Smooth muscle cell (in vitro differentiated cells): ENCODE measurements around the gene RGS14. TPM values are rescaled to one million over a fixed set of nuclear protein-coding genes. Genes with fewer than 3 reads are reported as not detected.

Experiments
- DNase-seq: peaks from one replicate; lab custom pipeline; 2025; ENCODE audit not compliant: unreplicated experiment; lab: John Stamatoyannopoulos, UW
- H2AFZ ChIP-seq: fragments of 200-600 bp; sonication (generic); 2 replicates; pipeline ENCODE4 v1.6.0; 2016; ENCODE audit warnings: antibody characterized with exemption, low read depth, mild to moderate bottlenecking
- H3F3A ChIP-seq: fragments of 200-600 bp; sonication (generic); 2 replicates; pipeline ENCODE4 v1.6.0; 2017; ENCODE audit warnings: antibody characterized with exemption, low read depth
- H3K27ac ChIP-seq: fragments of 200-600 bp; sonication (generic); 2 replicates; pipeline ENCODE4 v1.5.1; 2016; ENCODE audit warnings: low read depth, mild to moderate bottlenecking
- H3K27me3 ChIP-seq: fragments of 200-600 bp; sonication (generic); 2 replicates; pipeline ENCODE4 v1.6.1; 2016; ENCODE audit warnings: low read depth, mild to moderate bottlenecking
- H3K36me3 ChIP-seq: fragments of 200-600 bp; sonication (generic); 2 replicates; pipeline ENCODE4 v1.5.1; 2016; ENCODE audit warnings: low read depth
- H3K4me1 ChIP-seq: fragments of 200-600 bp; sonication (generic); 2 replicates; pipeline ENCODE4 v1.5.1; 2016; ENCODE audit warnings: low read depth
- H3K4me2 ChIP-seq: fragments of 200-600 bp; sonication (generic); 2 replicates; pipeline ENCODE4 v1.6.0; 2016; ENCODE audit warnings: mild to moderate bottlenecking
- H3K4me3 ChIP-seq: fragments of 200-600 bp; sonication (generic); 2 replicates; pipeline ENCODE4 v1.5.1; 2016; ENCODE audit warnings: mild to moderate bottlenecking
- H3K79me2 ChIP-seq: fragments of 200-600 bp; sonication (generic); 2 replicates; pipeline ENCODE4 v1.6.0; 2016; ENCODE audit warnings: low read depth, mild to moderate bottlenecking
- H3K9ac ChIP-seq: fragments of 200-600 bp; sonication (generic); 2 replicates; pipeline ENCODE4 v1.6.0; 2016; ENCODE audit warnings: low read depth
- H3K9me3 ChIP-seq: fragments of 200-600 bp; sonication (generic); replicated peaks from 2 replicates; pipeline ENCODE4 v1.5.1; 2016; ENCODE audit warnings: low read depth
- H4K20me1 ChIP-seq: fragments of 200-600 bp; sonication (generic); 2 replicates; pipeline ENCODE4 v1.6.0; 2016; ENCODE audit warnings: low read depth
- WGBS: methylation state at CpG from one replicate; pipeline ENCODE4 v1.1.7; 2016; ENCODE audit warnings: low lambda C conversion rate; 5-methylcytosine and 5-hydroxymethylcytosine counted together
- polyA plus RNA-seq: library from polyadenylated mRNA; unstranded; fragments of >200 nt; fragmentation: Nextera tagmentation; extraction: Ambion mirVana; gene quantifications from 2 replicates; pipeline ENCODE4 v1.2.1, GENCODE V29; 2016
- total RNA-seq: library from RNA; depleted of rRNA; stranded (reverse); fragments of >200 nt; gene quantifications from 2 replicates; pipeline ENCODE4 v1.2.3, GENCODE V29; 2014
- TF ChIP-seq, protein P1 (sequence below): fragments of 200-600 bp; sonication (generic); IDR thresholded peaks from 2 replicates; pipeline ENCODE4 v1.5.1; 2017; ENCODE audit warnings: borderline replicate concordance, mild to moderate bottlenecking, antibody characterized with exemption; ENCODE audit not compliant: insufficient read depth, poor library complexity, severe bottlenecking

Gene RGS14
- total and polyA plus RNA-seq, 2 experiments from 2014 or later: 6.0 to 23.3 TPM

- Histone ChIP-seq H3K4me3 (no peak overlapping the region), H3K4me1 (no peaks in the 10 kb centered on the region), H3K9me3 (no peaks in the 10 kb centered on the region), H3K36me3 (no peaks in the 10 kb centered on the region), H3K4me2 (peak overlapping the region; percentile 63), H3K27me3 (no peaks in the 10 kb centered on the region), H3K27ac (peak overlapping the region; percentile 87), H3K9ac (no peak overlapping the region), H3K79me2 (no peaks in the 10 kb centered on the region), H4K20me1 (peaks cover 3% of the 10 kb centered on the region), H3F3A (peaks cover 11% of the 10 kb centered on the region), H2AFZ (peak overlapping the region; percentile 47)
- peak; percentile 46 for DNase-seq
- 29% methylated on average over 12 of the region's 13 CpGs for WGBS
- TF ChIP-seq, protein P1, sequence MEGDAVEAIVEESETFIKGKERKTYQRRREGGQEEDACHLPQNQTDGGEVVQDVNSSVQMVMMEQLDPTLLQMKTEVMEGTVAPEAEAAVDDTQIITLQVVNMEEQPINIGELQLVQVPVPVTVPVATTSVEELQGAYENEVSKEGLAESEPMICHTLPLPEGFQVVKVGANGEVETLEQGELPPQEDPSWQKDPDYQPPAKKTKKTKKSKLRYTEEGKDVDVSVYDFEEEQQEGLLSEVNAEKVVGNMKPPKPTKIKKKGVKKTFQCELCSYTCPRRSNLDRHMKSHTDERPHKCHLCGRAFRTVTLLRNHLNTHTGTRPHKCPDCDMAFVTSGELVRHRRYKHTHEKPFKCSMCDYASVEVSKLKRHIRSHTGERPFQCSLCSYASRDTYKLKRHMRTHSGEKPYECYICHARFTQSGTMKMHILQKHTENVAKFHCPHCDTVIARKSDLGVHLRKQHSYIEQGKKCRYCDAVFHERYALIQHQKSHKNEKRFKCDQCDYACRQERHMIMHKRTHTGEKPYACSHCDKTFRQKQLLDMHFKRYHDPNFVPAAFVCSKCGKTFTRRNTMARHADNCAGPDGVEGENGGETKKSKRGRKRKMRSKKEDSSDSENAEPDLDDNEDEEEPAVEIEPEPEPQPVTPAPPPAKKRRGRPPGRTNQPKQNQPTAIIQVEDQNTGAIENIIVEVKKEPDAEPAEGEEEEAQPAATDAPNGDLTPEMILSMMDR: peak; percentile 91
These were observed 32.9 kb downstream of the RGS14 start for GRCh38 chr5:177390363-177391300.

- WGBS: 85% methylated on average over 5 of the region's 5 CpGs
- DNase-seq: no peak
- no peaks in the 10 kb centered on the region for H3K79me2 ChIP-seq
These were observed 35.0 kb downstream of the RGS14 start for GRCh38 chr5:177392765-177393164.

DNA sequence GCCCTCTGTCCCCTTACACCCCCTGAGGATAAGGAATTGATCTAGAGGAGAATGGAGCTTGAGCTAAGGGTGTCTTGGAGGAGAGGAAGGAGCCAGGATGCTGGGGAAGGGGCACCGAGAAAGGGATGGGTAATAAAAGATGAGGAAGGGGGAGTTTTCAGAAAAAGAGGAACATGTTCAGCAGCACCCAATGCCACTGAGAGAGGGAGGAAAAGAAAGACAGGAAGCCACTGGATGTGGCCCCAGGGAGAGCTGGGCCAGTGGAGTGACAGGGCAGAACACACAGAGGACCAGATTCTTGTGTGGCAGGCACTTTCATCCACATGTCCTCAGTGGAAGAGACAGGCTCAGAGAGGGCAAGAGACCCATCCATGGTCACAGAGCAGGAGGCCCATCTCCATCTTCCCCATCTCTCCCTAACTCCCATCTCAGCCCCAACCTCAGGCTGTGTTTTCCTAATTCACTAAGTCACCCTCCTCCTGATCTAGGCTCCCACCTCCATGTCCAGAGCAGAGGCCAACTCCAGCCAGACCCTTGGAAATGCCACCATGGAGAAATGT, 35.6 kb downstream of the RGS14 start:
- Histone ChIP-seq H3K4me2 (no peak overlapping the region), H3K4me3 (no peak overlapping the region), H3K4me1 (no peaks in the 10 kb centered on the region), H3K9me3 (no peaks in the 10 kb centered on the region), H3K27me3 (no peaks in the 10 kb centered on the region), H4K20me1 (peaks cover 3% of the 10 kb centered on the region), H3K79me2 (no peaks in the 10 kb centered on the region), H3K27ac (no peak overlapping the region), H3F3A (peaks cover 9% of the 10 kb centered on the region), H3K36me3 (no peaks in the 10 kb centered on the region), H2AFZ (no peak overlapping the region), H3K9ac (no peak overlapping the region)
- TF ChIP-seq, protein P1: no peak
- DNase-seq: no peak
- 92% methylated on average over 1 of the region's 1 CpG for WGBS

More at GRCh38 chr5:177392765-177393164, 35.0 kb downstream of the RGS14 start:
- H3K9me3 ChIP-seq: no peaks in the 10 kb centered on the region
- peaks cover 11% of the 10 kb centered on the region for H3F3A ChIP-seq
- no peak overlapping the region for H2AFZ ChIP-seq
- H4K20me1 ChIP-seq: peaks cover 3% of the 10 kb centered on the region
- no peaks in the 10 kb centered on the region for H3K27me3 ChIP-seq
- no peaks in the 10 kb centered on the region for H3K4me1 ChIP-seq
- no peak overlapping the region for H3K4me3 ChIP-seq
- no peak overlapping the region for H3K4me2 ChIP-seq
- H3K27ac ChIP-seq: no peak overlapping the region
- TF ChIP-seq, protein P1: no peak
- no peaks in the 10 kb centered on the region for H3K36me3 ChIP-seq
- H3K9ac ChIP-seq: no peak overlapping the region
